Left hindlimb (tissue), 1 donor: Measurements from ENCODE around the gene ELMOD1.
"Not testable (repeated sequence)": the region's sequence is repeated elsewhere in the genome, so short reads cannot be mapped to it uniquely, and the experiment has no call there.

Experiments
- DNase-seq: peaks from one replicate; pipeline ENCODE4 v3.0.0-alpha.2; 2018

ELMOD1 gene

DNA sequence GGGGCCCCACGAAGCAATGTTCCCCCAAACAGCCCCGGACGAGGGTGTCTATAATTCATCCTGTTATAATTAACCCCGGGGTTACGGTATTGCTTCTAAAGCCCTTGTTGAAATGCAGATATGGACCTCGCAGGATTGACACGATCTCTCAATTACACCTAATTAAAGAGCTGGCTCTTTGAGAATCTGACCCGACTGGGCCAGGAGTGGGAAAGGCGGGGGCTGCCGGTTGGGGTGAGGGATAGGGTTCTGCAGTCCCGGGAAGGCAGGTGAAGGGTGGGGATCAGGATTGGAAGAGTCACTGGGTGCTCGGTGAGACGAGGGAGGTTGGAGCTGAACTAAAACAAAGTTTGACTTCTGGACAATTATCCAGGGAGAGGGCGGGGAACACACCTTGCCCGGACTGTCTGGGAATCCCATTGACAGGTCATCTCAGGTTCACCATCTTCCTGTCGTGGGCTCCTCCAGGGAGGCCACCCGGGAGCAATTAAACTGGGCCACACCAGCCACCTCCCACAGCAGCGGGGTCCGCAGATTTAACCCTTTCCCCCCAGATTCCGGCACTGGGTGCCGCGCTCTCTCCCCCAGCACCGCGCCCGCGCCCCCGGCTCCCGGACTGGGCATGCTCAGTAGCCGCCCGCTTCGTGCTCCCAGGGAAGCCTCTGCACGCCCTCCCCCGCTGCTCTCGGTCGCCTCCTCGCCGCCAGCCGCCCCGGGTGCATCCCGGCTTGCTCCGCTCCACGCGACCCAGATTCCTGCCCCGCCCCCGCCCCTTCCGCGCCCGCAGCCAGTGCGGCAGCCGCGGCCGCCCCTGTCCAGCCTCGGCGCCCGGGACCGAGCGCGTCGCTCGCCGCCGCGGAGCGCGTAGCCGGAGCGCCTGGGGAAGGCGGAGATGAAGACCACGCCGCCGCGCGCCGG is at the start of gene ELMOD1:
Gene ELMOD1 (plus strand): TSS at position 688 of the 918 bp plus-strand sequence. CDS start 27,043 bp downstream, outside the sequence.
- DNase-seq = peak; percentile 72

- DNase-seq = no peak
Measured at GRCh38 chr11:107545101-107545514, 45.8 kb upstream of the ELMOD1 start.

- DNase-seq = no peak
Measured at GRCh38 chr11:107547961-107548360, 43.0 kb upstream of the ELMOD1 start.

- DNase-seq = no peak
Measured at GRCh38 chr11:107549253-107549953, 41.5 kb upstream of the ELMOD1 start.

GRCh38 chr11:107549954-107550285 is 41.0 kb upstream of the ELMOD1 start:
- no peak for DNase-seq

GRCh38 chr11:107550304-107550703 is 40.6 kb upstream of the ELMOD1 start:
- DNase-seq = no peak

GRCh38 chr11:107561688-107562087 is 29.3 kb upstream of the ELMOD1 start:
- DNase-seq = no peak

- DNase-seq = no peak
Measured at GRCh38 chr11:107562647-107563208, 28.2 kb upstream of the ELMOD1 start.

- DNase-seq = peak; percentile 42
Measured at GRCh38 chr11:107563702-107564101, 27.2 kb upstream of the ELMOD1 start.

- DNase-seq = no peak
Measured at GRCh38 chr11:107564877-107565218, 26.1 kb upstream of the ELMOD1 start.

GRCh38 chr11:107565219-107565937 is 25.6 kb upstream of the ELMOD1 start, which contains the start of gene ALKBH8:
TSS of gene ALKBH8 (minus strand) at chr11:107565735. CDS start at chr11:107560893, 4,842 bp downstream.
- peak; percentile 85 for DNase-seq

- DNase-seq = not testable (repeated sequence)
Measured at GRCh38 chr11:107565955-107566501, 24.9 kb upstream of the ELMOD1 start.

DNA sequence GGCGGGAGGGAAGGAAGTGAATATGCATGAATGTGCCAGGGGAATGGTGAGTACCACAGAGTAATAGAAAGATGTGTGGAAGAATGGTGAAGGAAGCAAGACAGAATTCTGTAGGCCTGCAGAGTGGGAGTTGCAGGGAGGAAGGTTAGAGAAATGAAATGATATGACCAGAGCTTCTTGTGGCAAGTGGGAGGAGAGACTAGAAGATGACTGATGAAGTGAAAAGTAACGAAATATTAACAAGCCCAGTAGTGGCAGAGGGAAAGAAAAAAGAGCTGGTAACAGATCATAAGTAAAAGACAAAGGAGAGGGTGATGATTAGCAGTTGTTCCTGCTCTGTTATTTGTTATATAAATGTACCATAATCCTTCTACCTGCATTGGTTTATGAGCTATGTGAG is 24.4 kb upstream of the ELMOD1 start:
- no peak for DNase-seq

DNA sequence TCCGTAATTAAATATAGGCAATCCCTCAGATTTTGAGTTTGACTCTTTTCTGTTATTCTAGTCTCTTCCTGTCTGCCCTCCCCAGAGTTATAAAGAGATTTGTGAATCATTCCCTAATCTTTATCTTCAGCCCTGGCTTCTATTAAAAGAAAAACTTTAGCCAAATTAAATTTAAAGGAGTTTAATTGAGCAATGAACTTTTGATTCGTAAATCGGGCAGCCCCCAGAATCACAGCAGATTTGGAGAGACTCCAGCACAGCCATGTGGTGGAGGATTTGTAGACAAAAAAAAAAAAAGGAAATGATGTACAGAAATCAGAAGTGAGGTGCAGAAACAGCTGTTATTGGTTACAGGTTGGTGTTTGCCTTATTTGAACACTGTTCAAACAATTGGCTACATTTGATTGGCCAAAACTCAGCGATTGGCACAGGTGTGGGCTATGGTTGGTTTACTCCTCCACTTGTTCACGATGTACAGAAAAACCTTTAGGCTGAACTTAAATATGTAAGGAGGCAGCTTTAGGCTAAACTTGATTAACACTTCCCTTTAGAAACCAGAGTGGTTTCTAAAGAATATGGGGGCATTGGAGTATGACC is 23.1 kb upstream of the ELMOD1 start:
- DNase-seq = no peak

DNA sequence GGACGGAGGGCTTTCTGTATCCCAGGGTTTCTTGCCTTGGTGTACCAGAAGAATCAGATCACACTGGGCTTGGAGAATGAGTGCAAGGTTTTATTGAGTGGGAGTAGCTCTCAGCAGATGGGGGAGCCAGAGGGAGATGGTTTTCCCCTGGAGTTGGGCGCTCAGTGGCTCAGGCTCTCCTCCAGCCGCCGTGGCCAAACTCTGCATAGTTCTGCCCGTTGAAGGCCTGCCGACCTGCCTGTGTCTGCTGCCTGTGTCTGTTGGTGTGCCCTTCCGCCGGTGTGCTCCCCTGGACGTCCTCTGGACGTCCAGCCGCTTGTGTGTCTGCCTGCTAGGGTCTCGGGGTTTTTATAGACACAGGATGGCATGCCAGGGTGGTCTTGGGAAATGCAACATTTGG is 20.9 kb upstream of the ELMOD1 start:
- no peak for DNase-seq

GRCh38 chr11:107573438-107573837 is 17.5 kb upstream of the ELMOD1 start:
- no peak for DNase-seq

DNA sequence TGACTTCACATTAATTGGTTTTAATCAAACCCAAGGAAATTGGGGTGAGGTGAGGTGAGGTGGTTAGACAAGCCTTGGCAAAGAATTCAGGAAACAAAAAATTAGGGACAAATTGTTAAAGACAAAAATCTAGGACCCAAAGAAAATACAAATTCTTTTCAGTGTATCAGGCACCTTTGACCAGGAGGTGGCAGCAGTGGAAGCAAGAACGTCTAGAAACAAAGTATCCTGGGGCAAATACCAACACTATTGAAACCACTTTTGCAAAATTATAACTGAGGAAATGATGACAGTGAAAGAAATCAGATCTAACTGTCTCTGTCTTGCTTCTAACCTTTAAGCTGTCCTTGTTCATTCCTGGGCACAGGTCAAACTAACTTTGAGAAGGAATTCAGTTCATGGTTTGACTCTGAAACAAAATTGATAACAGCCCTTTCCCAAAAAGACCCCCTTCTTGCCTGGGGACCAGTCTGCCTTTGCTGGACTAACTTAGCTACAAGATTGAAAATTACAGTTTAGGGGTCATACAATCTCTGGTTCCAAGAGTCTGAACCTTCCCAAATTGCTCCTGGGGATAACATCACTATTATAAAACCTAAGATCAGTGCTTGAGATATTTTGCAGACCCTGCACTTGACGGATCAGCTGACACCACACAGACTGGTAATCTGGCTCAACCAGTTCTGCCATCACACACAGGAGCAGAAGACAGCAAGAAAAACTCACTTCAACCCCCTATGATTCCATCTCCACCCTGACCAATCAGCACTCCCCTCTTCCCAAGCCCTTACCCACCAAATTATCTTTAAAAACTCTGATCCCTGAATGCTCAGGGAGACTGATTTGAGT is 14.2 kb upstream of the ELMOD1 start:
- DNase-seq = peak; percentile 43

GRCh38 chr11:107577346-107577711 is 13.6 kb upstream of the ELMOD1 start:
- DNase-seq = no peak

GRCh38 chr11:107579169-107579568 is 11.8 kb upstream of the ELMOD1 start:
- not testable (repeated sequence) for DNase-seq

DNA sequence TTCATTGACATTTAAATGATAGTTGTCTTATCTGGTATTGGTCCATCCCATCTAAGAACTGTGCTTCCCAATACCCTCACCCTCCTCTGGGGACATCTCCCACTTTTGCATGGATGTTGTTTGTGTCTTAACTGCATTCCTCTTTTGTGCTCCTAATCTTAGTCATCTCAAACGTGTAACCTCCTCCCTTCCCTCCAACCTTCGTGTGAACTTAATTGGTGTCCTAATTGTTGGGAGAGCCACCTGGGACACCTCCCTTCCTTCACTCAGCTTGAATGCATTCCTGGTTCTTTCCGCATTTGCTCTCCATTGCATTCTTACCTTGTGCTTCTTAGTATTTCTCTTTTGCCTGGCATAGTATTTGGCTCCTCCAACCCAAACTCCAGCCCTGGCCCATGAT is 9.8 kb upstream of the ELMOD1 start:
- no peak for DNase-seq

DNA sequence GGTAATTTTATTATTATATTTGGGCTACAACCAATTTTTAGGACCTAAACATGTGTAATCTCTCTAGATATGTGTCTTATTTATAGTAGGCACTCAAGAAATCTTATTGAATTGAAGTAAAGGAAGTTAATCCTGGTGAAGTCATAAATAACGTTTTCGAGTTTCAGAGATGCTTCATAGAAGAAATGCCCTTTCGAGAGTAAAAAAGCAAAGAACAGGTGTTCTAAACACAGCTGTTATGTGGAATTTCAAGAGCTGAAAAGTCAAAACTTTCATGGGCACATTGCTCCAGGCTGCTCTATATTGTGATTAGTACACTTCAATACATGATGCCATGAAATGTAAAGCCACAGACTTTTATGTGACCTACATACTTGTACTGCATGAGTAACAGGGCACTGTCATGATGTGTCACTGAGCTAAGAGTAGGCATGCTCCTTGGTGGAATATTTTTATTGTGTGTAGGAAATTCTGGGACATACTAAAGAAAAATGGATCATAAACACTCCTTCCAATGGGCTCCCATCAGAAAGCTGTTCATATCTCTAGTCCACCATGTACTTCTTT is 7.2 kb upstream of the ELMOD1 start:
- DNase-seq = no peak
